Measurements from ENCODE around the gene ZBTB11.

GRCh38 chr3:101643861-101644613 lies 32.9 kb downstream of the ZBTB11 start:
- no peak for TF ChIP-seq MAX (IDR thresholded peaks at IDR 0.05; ENCODE audit: low read depth, low read length)
- TF ChIP-seq CTCF (IDR thresholded peaks at IDR 0.05 in 2 of 3, conservative IDR thresholded peaks at IDR 0.05 in 1 of 3; ENCODE audit: control insufficient read depth in 2 of 3, extremely low read depth in 1 of 3, insufficient read depth in 1 of 3, low read depth in 3 of 3, low read length in 3 of 3), result no peak
- TF ChIP-seq NFYA (IDR thresholded peaks at IDR 0.05; ENCODE audit: borderline replicate concordance, low read depth, low read length), result no peak
- TF ChIP-seq ZNF384 (IDR thresholded peaks at IDR 0.05; ENCODE audit: borderline replicate concordance, low read depth, low read length), result no peak
- TF ChIP-seq RAD51 (IDR thresholded peaks at IDR 0.05), result no peak
- TF ChIP-seq HDAC6 (IDR thresholded peaks at IDR 0.05; ENCODE audit: unreplicated experiment), result no peak
- no peak for TF ChIP-seq POLR2AphosphoS2 (IDR thresholded peaks at IDR 0.05; ENCODE audit: low read depth, low read length)
- TF ChIP-seq TBL1XR1 (IDR thresholded peaks at IDR 0.05; ENCODE audit: low read depth, low read length), result no peak
